HG02642 (cell line): Measurements from ENCODE around the gene INPP4A.

ENCODE experiments used
- ATAC-seq: cut with Tn5 transposase; IDR thresholded peaks from one replicate; pipeline ENCODE4 v1.9.1; 2021; ENCODE audit warnings: mild to moderate bottlenecking; ENCODE audit not compliant: unreplicated experiment, poor library complexity

INPP4A gene

GRCh38 chr2:98554116-98554861 lies 109.6 kb downstream of the INPP4A start:
- no peak for ATAC-seq

- no peak for ATAC-seq
Observed at GRCh38 chr2:98555696-98556095, 111.0 kb downstream of the INPP4A start.

DNA sequence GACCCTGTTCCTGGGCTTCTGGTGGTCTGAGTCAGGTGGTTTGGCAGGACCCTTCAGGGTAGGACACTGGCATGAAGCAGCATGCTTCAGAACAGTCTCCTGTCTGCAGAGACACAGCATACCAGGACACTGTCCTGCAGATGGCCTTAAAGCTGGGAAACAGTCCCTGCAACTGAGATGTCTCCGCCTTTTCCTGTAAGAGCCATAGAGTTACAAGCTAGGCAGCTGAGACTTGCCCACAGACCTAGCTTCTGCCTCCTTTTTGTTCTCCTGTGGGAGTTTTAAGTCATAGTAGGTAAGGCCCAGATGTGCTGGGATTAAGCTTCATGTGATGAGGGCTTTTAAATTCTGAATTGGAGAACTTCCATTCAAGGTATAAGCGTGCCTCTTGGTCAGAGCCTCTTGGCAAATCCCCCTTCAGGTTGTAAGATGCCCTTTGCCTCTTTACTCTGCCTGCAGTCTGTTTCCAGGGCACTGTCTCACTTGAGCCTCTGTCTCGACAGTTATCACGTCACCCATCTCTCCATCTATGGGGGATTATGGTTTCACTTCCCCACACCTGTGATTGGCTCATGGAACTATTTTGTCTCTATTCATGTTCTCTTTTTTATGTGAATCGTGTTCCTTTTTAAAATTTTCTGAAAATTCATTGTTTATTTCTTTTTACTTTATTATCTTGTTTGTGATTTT lies 111.8 kb downstream of the INPP4A start:
- peak; percentile 67 for ATAC-seq

DNA sequence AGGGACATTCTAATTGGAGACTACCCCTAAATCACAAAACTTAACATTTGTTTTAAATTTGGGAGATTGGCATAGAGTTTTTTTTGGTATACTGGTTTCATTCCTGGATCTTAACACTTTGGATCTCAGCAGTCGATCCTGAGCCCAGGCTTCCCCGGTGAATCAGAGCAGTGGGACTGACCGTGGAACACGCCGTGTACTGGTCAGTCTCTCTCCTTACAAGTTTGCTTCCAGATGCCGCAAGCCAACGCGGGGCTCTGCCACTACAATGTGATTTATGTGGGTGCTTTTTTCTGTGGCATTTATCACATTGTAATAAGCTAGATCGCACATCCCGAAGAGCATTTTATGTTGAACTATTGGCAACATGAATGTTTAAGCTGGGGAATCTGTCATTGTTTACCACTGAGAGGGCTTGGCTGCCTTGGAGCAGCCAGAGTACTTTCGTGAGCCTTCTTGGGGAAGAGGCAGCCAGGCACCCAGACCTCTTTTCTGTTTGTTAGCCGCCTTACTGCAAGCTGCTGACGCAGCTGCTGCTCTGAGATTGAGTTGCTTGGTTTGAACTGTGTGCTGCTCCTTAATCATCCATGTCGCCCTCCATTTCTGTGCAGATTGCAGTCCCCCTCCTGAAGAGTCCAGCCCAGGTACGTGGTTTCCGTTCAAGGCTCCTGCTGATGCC lies 114.3 kb downstream of the INPP4A start:
- ATAC-seq = no peak

GRCh38 chr2:98559581-98559980 lies 114.9 kb downstream of the INPP4A start:
- no peak for ATAC-seq

DNA sequence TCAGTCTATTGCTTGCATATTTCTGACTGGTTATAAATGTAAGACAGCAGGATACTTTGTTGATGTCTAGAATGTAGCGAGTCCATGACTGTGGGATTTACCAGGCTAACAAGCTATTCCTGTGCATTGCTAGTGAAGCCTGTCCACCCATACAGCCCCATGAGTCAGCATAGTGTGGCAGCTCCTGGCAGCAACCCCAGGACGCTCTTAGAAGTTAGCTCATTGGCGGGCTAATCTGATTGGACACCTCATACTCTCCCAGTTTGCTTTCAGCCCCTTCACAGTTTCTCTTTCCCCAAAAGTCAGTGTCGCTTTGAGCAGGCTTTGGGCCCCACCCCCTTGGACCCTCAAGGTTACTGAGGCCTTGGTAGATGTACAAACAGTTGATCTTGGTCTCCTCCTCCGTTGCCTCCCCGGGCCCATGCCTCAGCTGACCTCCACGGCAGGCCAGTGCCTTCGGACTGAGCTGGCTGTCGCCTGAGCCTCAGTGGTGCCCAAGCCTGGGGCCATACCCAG lies 115.7 kb downstream of the INPP4A start:
- no peak for ATAC-seq

GRCh38 chr2:98561018-98561417 lies 116.4 kb downstream of the INPP4A start:
- ATAC-seq = no peak

GRCh38 chr2:98561902-98562695 lies 117.4 kb downstream of the INPP4A start:
- ATAC-seq = no peak

DNA sequence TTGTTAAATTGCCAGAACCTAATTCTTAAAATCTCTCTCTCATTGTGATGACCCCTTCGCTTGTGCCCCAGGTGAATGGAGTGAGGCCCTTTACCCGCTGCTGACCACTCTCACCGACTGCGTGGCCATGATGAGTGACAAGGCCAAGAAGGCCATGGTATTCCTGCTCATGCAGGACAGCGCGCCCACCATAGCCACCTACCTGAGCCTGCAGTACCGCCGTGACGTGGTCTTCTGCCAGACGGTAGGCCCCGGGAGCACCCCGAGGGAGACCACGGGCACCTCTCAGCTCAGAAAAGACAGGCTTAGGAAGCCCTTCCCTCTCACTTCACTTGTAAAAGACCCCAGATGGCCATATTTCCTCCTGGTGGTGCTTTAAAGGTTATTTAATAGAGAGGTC lies 118.7 kb downstream of the INPP4A start:
- no peak for ATAC-seq

- no peak for ATAC-seq
Observed at GRCh38 chr2:98564541-98565132, 120.0 kb downstream of the INPP4A start.

GRCh38 chr2:98565286-98565860 lies 120.7 kb downstream of the INPP4A start:
- ATAC-seq = no peak

- no peak for ATAC-seq
Observed at GRCh38 chr2:98565941-98566340, 121.3 kb downstream of the INPP4A start.

DNA sequence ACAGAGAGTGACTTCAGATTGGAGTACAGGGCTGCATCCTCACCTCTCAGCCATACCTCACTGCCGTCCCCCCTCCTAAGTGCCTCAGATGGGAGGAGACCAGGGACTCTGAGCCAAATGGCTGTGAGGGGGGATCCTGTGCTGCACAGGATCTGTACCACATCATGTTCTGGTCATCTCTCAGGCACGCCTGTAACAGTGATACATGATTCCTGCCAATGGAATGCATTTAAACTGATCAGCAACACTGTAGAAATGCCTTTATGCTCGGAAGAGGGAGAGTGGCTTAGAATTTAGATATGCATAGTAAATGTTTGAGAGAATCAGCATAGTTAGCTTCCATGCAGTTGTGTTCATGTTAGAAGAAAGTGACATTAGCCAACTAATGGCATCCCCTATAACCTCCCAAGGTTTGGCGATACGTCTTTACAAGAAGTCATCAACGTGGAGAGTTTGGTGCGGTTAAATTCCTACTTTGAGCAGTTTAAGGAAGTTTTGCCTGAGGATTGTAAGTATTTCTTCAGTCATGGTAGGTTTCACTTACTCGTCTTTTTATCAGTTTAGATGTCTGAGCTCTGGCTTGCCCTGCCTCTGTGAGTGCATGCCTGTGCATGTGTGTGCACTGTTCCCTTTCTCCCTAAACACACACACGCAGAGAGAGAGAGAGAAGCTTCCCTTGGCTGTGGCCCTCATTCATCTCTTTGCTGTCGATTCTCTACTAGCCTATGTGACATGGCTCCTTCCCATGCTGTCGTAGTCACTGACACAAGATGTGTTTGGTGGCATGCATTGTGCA lies 123.7 kb downstream of the INPP4A start:
- ATAC-seq = no peak

GRCh38 chr2:98569197-98569793 lies 124.6 kb downstream of the INPP4A start:
- ATAC-seq = peak; percentile 56

GRCh38 chr2:98569915-98570314 lies 125.3 kb downstream of the INPP4A start:
- ATAC-seq = no peak

GRCh38 chr2:98570356-98570755 lies 125.7 kb downstream of the INPP4A start:
- ATAC-seq = no peak

- no peak for ATAC-seq
Observed at GRCh38 chr2:98571121-98571701, 126.6 kb downstream of the INPP4A start.

- ATAC-seq = no peak
Observed at GRCh38 chr2:98571796-98572195, 127.1 kb downstream of the INPP4A start.
